GM20431 (cell line): ENCODE results near the gene MAPKAPK5.
"Not testable (repeated sequence)": the region's sequence is repeated elsewhere in the genome, so short reads cannot be mapped to it uniquely, and the experiment has no call there.

Source experiments
- in situ Hi-C: fragments of 300-500 bp; cut with MseI, MboI; formaldehyde crosslinking; loops from one replicate; pipeline ENCODE4 v1.15.0; 2020; ENCODE audit warnings: low sequenced_read_pairs; ENCODE audit not compliant: unreplicated experiment

MAPKAPK5 gene

GRCh38 chr12:111826992-111827391, 15.0 kb upstream of the MAPKAPK5 start:
- in situ Hi-C loops, result no loop called here

GRCh38 chr12:111827907-111828306, 14.1 kb upstream of the MAPKAPK5 start:
- in situ Hi-C loops, result no loop called here

- in situ Hi-C loops, result no loop called here
These were observed 13.6 kb upstream of the MAPKAPK5 start for GRCh38 chr12:111828338-111828979.

GRCh38 chr12:111829635-111830034, 12.4 kb upstream of the MAPKAPK5 start:
- in situ Hi-C loops, result not testable (repeated sequence)

- in situ Hi-C loops, result not testable (repeated sequence)
These were observed 7.2 kb upstream of the MAPKAPK5 start for GRCh38 chr12:111834740-111835386.

GRCh38 chr12:111835531-111836181, 6.4 kb upstream of the MAPKAPK5 start:
- in situ Hi-C loops, result not testable (repeated sequence)

GRCh38 chr12:111838353-111838752, 3.7 kb upstream of the MAPKAPK5 start:
- in situ Hi-C loops, result no loop called here

GRCh38 chr12:111840807-111841206, 1.2 kb upstream of the MAPKAPK5 start:
- in situ Hi-C loops, result no loop called here

- in situ Hi-C loops, result no loop called here
These were observed 735 bp upstream of the MAPKAPK5 start for GRCh38 chr12:111841236-111841749.

GRCh38 chr12:111842556-111843396, 748 bp downstream of the MAPKAPK5 start:
- in situ Hi-C loops, result no loop called here

- in situ Hi-C loops, result no loop called here
These were observed 4.0 kb downstream of the MAPKAPK5 start for GRCh38 chr12:111846016-111846415.

- in situ Hi-C loops, result no loop called here
These were observed 8.5 kb downstream of the MAPKAPK5 start for GRCh38 chr12:111850526-111850925.

- in situ Hi-C loops, result no loop called here
These were observed 16.2 kb downstream of the MAPKAPK5 start for GRCh38 chr12:111858186-111858585.

GRCh38 chr12:111858778-111859177, 16.8 kb downstream of the MAPKAPK5 start:
- in situ Hi-C loops, result no loop called here

- in situ Hi-C loops, result no loop called here
These were observed 22.9 kb downstream of the MAPKAPK5 start for GRCh38 chr12:111864913-111865312.

- in situ Hi-C loops, result no loop called here
These were observed 25.5 kb downstream of the MAPKAPK5 start for GRCh38 chr12:111867531-111867930.

- in situ Hi-C loops, result no loop called here
These were observed 26.9 kb downstream of the MAPKAPK5 start for GRCh38 chr12:111868676-111869588.

- in situ Hi-C loops, result no loop called here
These were observed 27.6 kb downstream of the MAPKAPK5 start for GRCh38 chr12:111869671-111870070.

- in situ Hi-C loops, result no loop called here
These were observed 28.2 kb downstream of the MAPKAPK5 start for GRCh38 chr12:111870216-111870615.
